HepG2 (cell line): ENCODE measurements around the gene RPE. TPM values are rescaled to one million over a fixed set of nuclear protein-coding genes. Genes with fewer than 3 reads are reported as not detected.

Experiments
- ATAC-seq: fragments of 200-7000 bp; cut with Tn5 transposase; 3 replicates; pipeline ENCODE4 v1.9.1; 2020; ENCODE audit warnings: mild to moderate bottlenecking, moderate library complexity
- BruUV-seq: library from RNA; stranded (reverse); fragments of 400-500 nt; replicated peaks from 2 replicates; lab custom pipeline; 2021; lab: Mats Ljungman, UMichigan
- CTCF ChIA-PET: fragments of 300-600 bp; formaldehyde crosslinking; extraction: SDS; loops from one replicate; lab custom pipeline; 2021; ENCODE audit warnings: low total read pairs, inconsistent platforms, low intra/inter-chr PET ratio; lab: Yijun Ruan, JAX
- POLR2A ChIA-PET: fragments of 350-600 bp; sonication (Branson Sonifier 250); formaldehyde crosslinking; loops from one replicate; lab custom pipeline; 2020; ENCODE audit warnings: antibody characterized with exemption, inconsistent platforms; lab: Yijun Ruan, JAX
- DNase-seq: peaks from one replicate; pipeline ENCODE4 v3.0.0-alpha.2; 2015; ENCODE audit warnings: low spot score
- FAIRE-seq: peaks from 3 replicates; lab custom pipeline; 2011; peaks lifted over from hg19 to GRCh38; lab: Jason Lieb, UNC
- H2AFZ ChIP-seq: one replicate; pipeline ENCODE4 v1.6.1; 2011; ENCODE audit warnings: low read length, inconsistent platforms
- H3K27ac ChIP-seq: fragments of 300-600 bp; 3 replicates; pipeline ENCODE4 v1.8.0; 2011; ENCODE audit warnings: mixed run types, mild to moderate bottlenecking, mixed read lengths, low read length, inconsistent platforms; ENCODE audit not compliant: insufficient read depth; ENCODE audit errors: extremely low read length
- H3K27me3 ChIP-seq, 2 experiments: fragments of 200-600 bp in 1 of 2; 2 replicates in 1 of 2; 3 replicates in 1 of 2; pipeline versions ENCODE4 v1.6.0 to v1.8.0; 2011; ENCODE audit warnings: low read length in 2 of 2, mild to moderate bottlenecking in 2 of 2, moderate library complexity in 2 of 2, inconsistent platforms in 1 of 2; ENCODE audit not compliant: insufficient read depth in 2 of 2, control insufficient read depth in 1 of 2
- H3K36me3 ChIP-seq, 2 experiments: fragments of 200-600 bp in 1 of 2; replicated peaks in 1 of 2; 2 replicates in 1 of 2; 3 replicates in 1 of 2; pipeline versions ENCODE4 v1.5.1 to v1.8.0; 2011; ENCODE audit warnings: low read length in 2 of 2, inconsistent platforms in 1 of 2; ENCODE audit not compliant: insufficient read depth in 2 of 2, control insufficient read depth in 1 of 2
- H3K4me1 ChIP-seq: 2 replicates; pipeline ENCODE4 v1.5.1; 2012; ENCODE audit warnings: low read length, inconsistent platforms; ENCODE audit not compliant: insufficient read depth
- H3K4me2 ChIP-seq: 2 replicates; pipeline ENCODE4 v1.6.0; 2011; ENCODE audit warnings: low read depth, low read length, inconsistent platforms
- H3K4me3 ChIP-seq, 3 experiments: fragments of 200-600 bp in 1 of 3; sonication (generic), shearing (Covaris generic) in 1 of 3; replicated peaks in 1 of 3; 2 replicates each; pipeline ENCODE4 v1.5.1; 2011 to 2016; ENCODE audit warnings: low read length in 3 of 3, inconsistent platforms in 2 of 3, low read depth in 2 of 3, mild to moderate bottlenecking in 2 of 3, control low read depth in 1 of 3, mixed read lengths in 1 of 3; ENCODE audit not compliant: insufficient read depth in 1 of 3
- H3K79me2 ChIP-seq: one replicate; pipeline ENCODE4 v1.6.1; 2011; ENCODE audit warnings: low read length, inconsistent platforms; ENCODE audit not compliant: insufficient read depth
- H3K9ac ChIP-seq: 2 replicates; pipeline ENCODE4 v1.6.0; 2011; ENCODE audit warnings: mild to moderate bottlenecking, low read depth, low read length, inconsistent platforms; ENCODE audit not compliant: insufficient read depth
- H3K9me3 ChIP-seq: 2 replicates; pipeline ENCODE4 v1.5.1; 2012; ENCODE audit warnings: mild to moderate bottlenecking, low read length
- H4K20me1 ChIP-seq: 2 replicates; pipeline ENCODE4 v1.6.0; 2011; ENCODE audit warnings: inconsistent platforms, mild to moderate bottlenecking, low read length, moderate library complexity; ENCODE audit not compliant: insufficient read depth
- AGO1 ChIP-seq: fragments of 200-400 bp; formaldehyde crosslinking; IDR thresholded peaks from 2 replicates; pipeline ENCODE4 v1.6.1; 2017; ENCODE audit warnings: mild to moderate bottlenecking, low read depth, low read length, moderate library complexity; ENCODE audit not compliant: poor library complexity, severe bottlenecking
- ARID2 ChIP-seq: sonication (generic); formaldehyde crosslinking; IDR thresholded peaks from 2 replicates; pipeline ENCODE4 v1.8.1; 2022; ENCODE audit warnings: mild to moderate bottlenecking, missing genetic modification reagents, borderline replicate concordance
- ARID5B ChIP-seq: IDR thresholded peaks from 2 replicates; pipeline ENCODE4 v1.4.0; 2020; ENCODE audit warnings: mild to moderate bottlenecking, missing genetic modification reagents
- CHD2 ChIP-seq: IDR thresholded peaks from 2 replicates; pipeline ENCODE4 v1.6.1; 2011; ENCODE audit warnings: low read depth, low read length, improper control_type of control experiment
- DMAP1 ChIP-seq: IDR thresholded peaks from 2 replicates; pipeline ENCODE4 v1.6.1; 2016
- JARID2 ChIP-seq: sonication (generic); formaldehyde crosslinking; IDR thresholded peaks from 2 replicates; pipeline ENCODE4 v1.8.1; 2023; ENCODE audit warnings: missing genetic modification reagents, inconsistent platforms; ENCODE audit not compliant: insufficient replicate concordance
- JUND ChIP-seq: sonication (generic); formaldehyde crosslinking; IDR thresholded peaks from 2 replicates; pipeline ENCODE4 v1.8.0; 2022; ENCODE audit warnings: mild to moderate bottlenecking, missing genetic modification reagents
- MAF1 ChIP-seq: sonication (generic); formaldehyde crosslinking; IDR thresholded peaks from 2 replicates; pipeline ENCODE4 v1.5.0; 2020; ENCODE audit warnings: missing genetic modification reagents, borderline replicate concordance
- MLX ChIP-seq: IDR thresholded peaks from 2 replicates; pipeline ENCODE4 v1.6.1; 2016
- PCBP1 ChIP-seq: fragments of 200-400 bp; formaldehyde crosslinking; IDR thresholded peaks from 2 replicates; pipeline ENCODE4 v1.6.1; 2017; ENCODE audit warnings: mild to moderate bottlenecking, low read depth, low read length, borderline replicate concordance
- RBAK ChIP-seq: sonication (generic); formaldehyde crosslinking; IDR thresholded peaks from 2 replicates; pipeline ENCODE4 v1.5.1; 2020; ENCODE audit warnings: mild to moderate bottlenecking, missing genetic modification reagents
- THAP7 ChIP-seq: sonication (generic); formaldehyde crosslinking; IDR thresholded peaks from 2 replicates; pipeline ENCODE4 v1.8.1; 2023; ENCODE audit warnings: mild to moderate bottlenecking, missing genetic modification reagents
- THAP8 ChIP-seq: sonication (generic); formaldehyde crosslinking; IDR thresholded peaks from 2 replicates; pipeline ENCODE4 v1.5.1; 2020; ENCODE audit warnings: missing genetic modification reagents, mild to moderate bottlenecking, borderline replicate concordance
- ZNF317 ChIP-seq: sonication (generic); formaldehyde crosslinking; IDR thresholded peaks from 2 replicates; pipeline ENCODE4 v1.5.0; 2020; ENCODE audit warnings: mild to moderate bottlenecking, missing genetic modification reagents
- ZNF367 ChIP-seq: sonication (generic); formaldehyde crosslinking; IDR thresholded peaks from 2 replicates; pipeline ENCODE4 v1.4.0; 2020; ENCODE audit warnings: missing genetic modification reagents, borderline replicate concordance
- ZNF44 ChIP-seq: sonication (generic); formaldehyde crosslinking; IDR thresholded peaks from 2 replicates; pipeline ENCODE4 v1.5.1; 2020; ENCODE audit warnings: mild to moderate bottlenecking, missing genetic modification reagents
- ZNF510 ChIP-seq: sonication (generic); formaldehyde crosslinking; IDR thresholded peaks from 2 replicates; pipeline ENCODE4 v1.4.0; 2020; ENCODE audit warnings: low read depth, mild to moderate bottlenecking, missing genetic modification reagents
- ZNF850 ChIP-seq: sonication (generic); formaldehyde crosslinking; conservative IDR thresholded peaks from 2 replicates; pipeline ENCODE4 v1.9.0; 2021; ENCODE audit warnings: mild to moderate bottlenecking, missing genetic modification reagents
- ZSCAN21 ChIP-seq: sonication (generic); formaldehyde crosslinking; IDR thresholded peaks from 2 replicates; pipeline ENCODE4 v1.8.0; 2022; ENCODE audit warnings: mild to moderate bottlenecking, missing genetic modification reagents, moderate library complexity, borderline replicate concordance
- ZSCAN25 ChIP-seq: sonication (generic); formaldehyde crosslinking; IDR thresholded peaks from 2 replicates; pipeline ENCODE4 v1.8.0; 2022; ENCODE audit warnings: mild to moderate bottlenecking, missing genetic modification reagents
- WGBS: methylation state at CpG from one replicate; pipeline ENCODE4 v1.1.6; 2017; ENCODE audit warnings: low lambda C conversion rate; 5-methylcytosine and 5-hydroxymethylcytosine counted together
- in situ Hi-C: cut with HindIII; loops from 2 replicates; pipeline ENCODE4 v1.10.0; 2017; ENCODE audit warnings: low pct_unique_long_range_greater_than_20kb; ENCODE audit not compliant: extremely low pct_ligation_motif_present
- intact Hi-C: fragments of 100-400 bp; cut with micrococcal nuclease; formaldehyde crosslinking; loops from one replicate; pipeline ENCODE4 v1.10.0; 2022; ENCODE audit not compliant: unreplicated experiment
- polyA plus RNA-seq, 8 experiments: library from polyadenylated mRNA; depleted of rRNA in 3 of 8; stranded (reverse) in 7 of 8; unstranded in 1 of 8; fragments of >200 nt; fragmentation: Illumina TruSeq in 4 of 8; extraction: Trizol in 4 of 8; gene quantifications; 2 replicates each; pipeline versions ENCODE4 v1.2.1 to v1.2.3, GENCODE V29; 2011 to 2016; ENCODE audit warnings: low read depth in 4 of 8, missing spikeins in 1 of 8, mixed read lengths in 1 of 8; ENCODE audit not compliant: insufficient read depth in 1 of 8
- total RNA-seq, 5 experiments: library from RNA; depleted of rRNA; stranded (reverse); fragments of >200 nt; fragmentation: Illumina TruSeq; extraction: Trizol; gene quantifications; 2 replicates each; pipeline ENCODE4 v1.2.3, GENCODE V29; 2016; ENCODE audit warnings: low read depth in 1 of 5

RPE gene
- total and polyA plus RNA-seq, 2 of the 13 experiments (the other 11 are each of a cell fraction or from before 2014, with no cell fraction given): 72.3 to 107 TPM

GRCh38 chr2:209965723-209966122 lies 36.7 kb upstream of the RPE start (continued):
- TF ChIP-seq CHD2: no peak
- TF ChIP-seq THAP8 (CRISPR knock-in tag): no peak
- TF ChIP-seq RBAK: no peak
- no peak for TF ChIP-seq DMAP1

GRCh38 chr2:209969692-209970091 lies 32.7 kb upstream of the RPE start:
- H4K20me1 ChIP-seq: no peaks in the 10 kb centered on the region
- no peaks in the 10 kb centered on the region for H3K9me3 ChIP-seq
- no peak overlapping the region for H3K27ac ChIP-seq
- CTCF ChIA-PET: no interaction called here
- no peak overlapping the region for H2AFZ ChIP-seq
- WGBS: 5% methylated on average over 4 of the region's 4 CpGs
- H3K9ac ChIP-seq: no peak overlapping the region
- H3K4me3 ChIP-seq: no peak overlapping the region
- intact Hi-C loops (loop anchor here (10.0 kb wide), 1 partner anchor 385 kb away; no protein-coding TSS in a partner anchor), in situ Hi-C loops (loop anchor here (10.0 to 25.0 kb wide), 3 partner anchors 425 to 1557 kb away; partner anchors contain the start of gene PTH2R)
- H3K27me3 ChIP-seq: no peaks in the 10 kb centered on the region
- H3K79me2 ChIP-seq: no peaks in the 10 kb centered on the region
- FAIRE-seq: no peak
- ATAC-seq: no peak
- no peak for DNase-seq
- no peaks in the 10 kb centered on the region for H3K4me1 ChIP-seq
- POLR2A ChIA-PET: no interaction called here
- no peaks in the 10 kb centered on the region for H3K36me3 ChIP-seq
- H3K4me2 ChIP-seq: no peak overlapping the region
- BruUV-seq: no TSS peak
- TF ChIP-seq ZNF850 (CRISPR knock-in tag): no peak
- TF ChIP-seq ZNF44 (CRISPR knock-in tag): no peak
- no peak for TF ChIP-seq THAP7 (CRISPR knock-in tag)
- no peak for TF ChIP-seq ZNF367 (CRISPR knock-in tag)
- TF ChIP-seq AGO1: no peak
- no peak for TF ChIP-seq ZNF510 (CRISPR knock-in tag)
- no peak for TF ChIP-seq ZSCAN25 (CRISPR knock-in tag)
- TF ChIP-seq MAF1 (CRISPR knock-in tag): no peak
- TF ChIP-seq ZSCAN21: no peak
- no peak for TF ChIP-seq JUND (CRISPR knock-in tag)
- TF ChIP-seq MLX (CRISPR knock-in tag): no peak
- no peak for TF ChIP-seq ARID5B (CRISPR knock-in tag)
- no peak for TF ChIP-seq ARID2 (CRISPR knock-in tag)
- TF ChIP-seq PCBP1: no peak
- no peak for TF ChIP-seq JARID2 (CRISPR knock-in tag)
- TF ChIP-seq ZNF317: no peak
